ENCODE results near the gene CHST13. TPM values are rescaled to one million over a fixed set of nuclear protein-coding genes. Genes with fewer than 3 reads are reported as not detected.

Gene CHST13
- total and polyA plus RNA-seq, 11 donors: 0.07 to 2.3 (median 0.37) TPM; not detected in 1

DNA sequence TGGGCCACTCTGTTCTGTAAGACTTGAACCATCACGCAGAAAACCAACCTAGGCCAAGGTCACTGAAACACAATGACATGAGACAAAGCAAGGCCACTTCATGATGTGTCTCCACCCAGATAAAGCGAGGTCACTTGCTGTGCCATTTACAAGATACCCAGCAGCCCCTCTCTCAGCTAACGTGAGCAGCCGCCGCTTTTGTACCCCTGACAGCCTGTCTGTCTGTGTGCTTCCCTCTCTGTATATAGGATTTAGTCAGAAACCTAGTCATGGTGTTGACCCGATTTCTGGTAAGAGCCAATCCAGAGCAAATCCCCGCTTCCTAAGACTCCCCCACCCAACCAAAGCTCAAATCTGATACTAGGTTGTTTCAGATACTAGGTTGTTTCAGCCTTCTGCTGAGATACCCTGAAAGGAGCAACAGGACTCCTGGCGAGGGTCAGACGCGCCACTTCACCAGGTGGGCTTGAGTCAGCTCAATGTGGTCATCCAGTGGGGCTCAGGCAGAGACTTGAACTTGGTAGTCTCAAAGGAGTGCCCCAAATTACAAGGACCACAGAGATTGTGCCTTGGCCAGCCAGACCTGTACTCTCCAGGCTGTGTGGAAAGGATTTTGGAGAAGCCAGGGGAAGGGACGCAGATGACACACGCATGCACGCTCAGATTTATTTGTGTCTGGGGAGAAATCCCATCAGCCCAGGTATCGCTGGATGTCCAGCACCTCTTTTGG lies 45.2 kb upstream of the CHST13 start:
- ATAC-seq: no peak
- intact Hi-C loops (cut with DNase I): loop anchor here in 2 of 10 donors (10.0 kb wide), 2 partner anchors 124 to 224 kb away; partner anchors contain the start of gene KLF15 (in 1 of the 2)
- Histone ChIP-seq H3K27ac (no peak overlapping the region), H3K27me3 (no peaks in the 10 kb centered on the region), H3K4me3 (no peak overlapping the region), H3K9me3 (no peaks in the 10 kb centered on the region), H3K4me1 (peaks cover 0 to 23% (median 16%) of the 10 kb centered on the region in 12 donors), H3K36me3 (no peaks in the 10 kb centered on the region)
- TF ChIP-seq, protein P1, sequence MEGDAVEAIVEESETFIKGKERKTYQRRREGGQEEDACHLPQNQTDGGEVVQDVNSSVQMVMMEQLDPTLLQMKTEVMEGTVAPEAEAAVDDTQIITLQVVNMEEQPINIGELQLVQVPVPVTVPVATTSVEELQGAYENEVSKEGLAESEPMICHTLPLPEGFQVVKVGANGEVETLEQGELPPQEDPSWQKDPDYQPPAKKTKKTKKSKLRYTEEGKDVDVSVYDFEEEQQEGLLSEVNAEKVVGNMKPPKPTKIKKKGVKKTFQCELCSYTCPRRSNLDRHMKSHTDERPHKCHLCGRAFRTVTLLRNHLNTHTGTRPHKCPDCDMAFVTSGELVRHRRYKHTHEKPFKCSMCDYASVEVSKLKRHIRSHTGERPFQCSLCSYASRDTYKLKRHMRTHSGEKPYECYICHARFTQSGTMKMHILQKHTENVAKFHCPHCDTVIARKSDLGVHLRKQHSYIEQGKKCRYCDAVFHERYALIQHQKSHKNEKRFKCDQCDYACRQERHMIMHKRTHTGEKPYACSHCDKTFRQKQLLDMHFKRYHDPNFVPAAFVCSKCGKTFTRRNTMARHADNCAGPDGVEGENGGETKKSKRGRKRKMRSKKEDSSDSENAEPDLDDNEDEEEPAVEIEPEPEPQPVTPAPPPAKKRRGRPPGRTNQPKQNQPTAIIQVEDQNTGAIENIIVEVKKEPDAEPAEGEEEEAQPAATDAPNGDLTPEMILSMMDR (IDR thresholded peaks at IDR 0.05): no peak
- TF ChIP-seq POLR2A (IDR thresholded peaks at IDR 0.05): no peak
- DNase-seq: peak in 2 of 5 donors; percentile 12 to 14
- 96 to 98% (median 96%) methylated on average over 13 to 14 of the region's 14 CpGs for WGBS, 4 donors

DNA sequence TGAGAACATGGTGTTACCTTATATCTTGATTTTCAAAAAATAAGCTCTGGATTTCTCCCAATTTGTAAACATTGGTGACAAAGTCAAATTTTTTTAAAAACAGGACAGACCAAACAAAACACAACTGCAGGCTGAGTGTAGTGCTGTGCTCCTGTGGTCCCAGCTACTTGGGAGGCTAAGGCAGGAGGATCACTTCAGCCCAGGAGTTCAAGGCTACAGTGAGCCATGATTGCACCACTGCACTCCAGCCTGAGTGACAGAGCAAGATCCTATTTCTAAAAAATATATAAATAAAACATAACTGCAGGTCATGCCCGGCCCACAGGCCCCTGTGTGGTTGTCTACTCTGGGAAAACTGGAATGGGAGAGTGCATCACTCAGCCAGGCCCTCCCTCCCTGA lies 44.3 kb upstream of the CHST13 start:
- 76 to 100% (median 91%) methylated on average over 1 of the region's 1 CpG for WGBS, 4 donors
- no peak overlapping the region for H3K4me3 ChIP-seq

DNA sequence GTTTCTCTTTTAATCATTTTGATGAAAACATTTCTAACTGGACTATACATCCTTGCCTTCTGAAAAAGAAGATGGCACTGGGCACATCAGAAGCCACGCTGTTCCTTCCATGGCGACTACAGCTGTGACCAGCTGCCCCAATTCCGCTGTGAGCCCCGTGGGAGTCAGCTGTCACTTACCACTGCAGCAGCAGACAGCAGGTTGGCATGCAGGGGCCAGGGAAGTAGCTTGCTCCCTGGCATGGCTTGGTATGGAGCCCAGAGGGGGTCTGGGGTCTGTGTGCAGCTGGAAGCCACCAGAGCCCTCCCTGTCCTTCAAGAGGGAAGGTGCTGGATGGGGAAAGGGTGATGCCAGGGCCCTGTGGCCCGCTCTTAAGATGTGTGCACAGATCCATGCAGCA lies 43.7 kb upstream of the CHST13 start:
- DNase-seq (peak in 2 of 5 donors; percentile 8 to 14), ATAC-seq (no peak)
- Histone ChIP-seq H3K9me3 (no peaks in the 10 kb centered on the region), H3K27ac (no peak overlapping the region), H3K4me1 (peaks cover 0 to 9% (median 4%) of the 10 kb centered on the region in 12 donors), H3K27me3 (no peaks in the 10 kb centered on the region), H3K4me3 (no peak overlapping the region), H3K36me3 (no peaks in the 10 kb centered on the region)
- WGBS, 4 donors: 75 to 82% (median 80%) methylated on average over 5 of the region's 5 CpGs
- TF ChIP-seq, protein P1 (IDR thresholded peaks at IDR 0.05): no peak
- no peak for TF ChIP-seq POLR2A (IDR thresholded peaks at IDR 0.05)
- intact Hi-C loops (cut with DNase I): no loop called here

More for the DNA sequence above, 44.3 kb upstream of the CHST13 start:
- H3K4me1 ChIP-seq: peaks cover 0 to 14% (median 7%) of the 10 kb centered on the region in 12 donors
- no peak overlapping the region for H3K27ac ChIP-seq
- no peak for TF ChIP-seq POLR2A (IDR thresholded peaks at IDR 0.05)
- TF ChIP-seq, protein P1 (IDR thresholded peaks at IDR 0.05): no peak
- DNase-seq: peak in 2 of 5 donors; percentile 7 to 11
- no peaks in the 10 kb centered on the region for H3K9me3 ChIP-seq
- H3K27me3 ChIP-seq: no peaks in the 10 kb centered on the region
- intact Hi-C loops (cut with DNase I): loop anchor here in 2 of 10 donors (10.0 kb wide), 2 partner anchors 125 to 225 kb away; partner anchors contain the start of gene KLF15 (in 1 of the 2)
- no peaks in the 10 kb centered on the region for H3K36me3 ChIP-seq
- no peak for ATAC-seq

DNA sequence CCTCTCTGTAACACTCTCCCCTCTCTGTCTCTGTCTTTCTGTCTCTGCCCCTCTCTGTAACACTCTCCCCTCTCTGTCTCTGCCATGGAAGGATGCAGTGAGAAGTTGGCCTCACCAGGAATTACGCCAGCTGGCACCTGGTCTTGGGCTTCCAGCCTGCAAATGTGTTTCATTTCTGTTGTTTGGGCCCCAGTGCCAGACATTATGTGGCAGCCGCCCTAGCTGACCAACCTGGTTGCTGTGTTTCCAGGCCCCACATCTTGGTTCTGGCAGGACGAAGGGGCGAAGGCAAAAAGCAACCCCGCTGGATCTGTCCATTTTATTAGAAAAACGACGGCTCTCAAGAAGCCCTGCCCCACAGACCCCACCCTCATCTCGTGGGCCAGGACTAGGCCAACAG lies 43.1 kb upstream of the CHST13 start:
- ATAC-seq (peak in 1 of 4 donors; percentile 20), DNase-seq (peak in 2 of 5 donors; percentile 26 to 56)
- 70 to 83% (median 75%) methylated on average over 8 of the region's 8 CpGs for WGBS, 4 donors
- Histone ChIP-seq H3K27me3 (no peaks in the 10 kb centered on the region), H3K9me3 (no peaks in the 10 kb centered on the region), H3K4me1 (peaks cover 0 to 9% (median 4%) of the 10 kb centered on the region in 12 donors), H3K27ac (peak overlapping the region in 1 of 12 donors; percentile 14), H3K4me3 (no peak overlapping the region), H3K36me3 (no peaks in the 10 kb centered on the region)
- TF ChIP-seq POLR2A (IDR thresholded peaks at IDR 0.05): no peak
- TF ChIP-seq, protein P1 (IDR thresholded peaks at IDR 0.05): no peak
- intact Hi-C loops (cut with DNase I): no loop called here
